ENCODE results near the gene UPK3A.

DNA sequence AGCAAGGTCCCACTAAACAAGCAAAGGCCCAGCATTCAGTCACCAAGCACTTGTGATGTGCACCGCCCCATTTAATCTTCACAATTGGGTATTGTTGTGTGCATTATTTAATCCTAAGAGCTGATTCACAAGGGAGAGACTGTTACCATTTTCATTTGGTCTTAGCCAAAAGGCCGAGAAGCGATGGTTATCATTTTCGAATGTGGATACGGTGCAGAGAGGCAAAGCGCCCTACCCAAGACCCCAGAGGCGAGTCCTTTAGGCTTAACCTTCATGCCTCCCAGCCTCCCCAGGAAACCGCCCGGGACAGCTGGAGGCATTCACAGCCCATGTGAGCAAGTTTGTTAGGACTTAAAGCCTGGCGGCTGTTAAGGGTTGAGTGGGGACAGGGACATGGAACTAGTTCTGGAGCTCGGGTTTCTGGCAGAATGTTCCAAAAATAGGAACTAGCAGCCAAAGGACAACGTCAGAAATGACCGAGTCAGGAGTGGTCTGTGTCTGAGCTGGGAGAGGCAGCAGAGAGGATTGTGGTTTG lies 13.0 kb upstream of the UPK3A start:
- TF ChIP-seq CTCF (IDR thresholded peaks at IDR 0.05) (no peak), POLR2A (IDR thresholded peaks at IDR 0.05) (peak in 1 of 2 donors; percentile 14), POLR2AphosphoS5 (IDR thresholded peaks at IDR 0.05) (no peak), EP300 (IDR thresholded peaks at IDR 0.05) (no peak)
